IPS DF 6.9 (cell line): ENCODE data around the gene OR52E8.

Experiments used
- DNase-seq: peaks from one replicate; pipeline ENCODE4 v3.0.0-alpha.2; 2013; ENCODE audit warnings: low read depth, low spot score
- H3K27ac ChIP-seq: one replicate; pipeline ENCODE4 v1.5.1; 2013; ENCODE audit warnings: low read length, control low read depth
- H3K27me3 ChIP-seq: 2 replicates; pipeline ENCODE4 v1.6.1; 2013; ENCODE audit warnings: mild to moderate bottlenecking, low read length; ENCODE audit not compliant: control insufficient read depth, insufficient read depth
- H3K36me3 ChIP-seq: 2 replicates; pipeline ENCODE4 v1.6.1; 2013; ENCODE audit warnings: low read length; ENCODE audit not compliant: control insufficient read depth, insufficient read depth
- H3K4me1 ChIP-seq: 2 replicates; pipeline ENCODE4 v1.6.1; 2013; ENCODE audit warnings: low read length; ENCODE audit not compliant: control insufficient read depth, insufficient read depth
- H3K4me3 ChIP-seq: 2 replicates; pipeline ENCODE4 v1.5.1; 2013; ENCODE audit warnings: mild to moderate bottlenecking, low read length
- H3K9me3 ChIP-seq: 2 replicates; pipeline ENCODE4 v1.6.1; 2013; ENCODE audit warnings: low read length, inconsistent platforms; ENCODE audit not compliant: control insufficient read depth, insufficient read depth
- WGBS: extraction: QIAGEN DNeasy Blood & Tissue Kit; methylation state at CpG from one replicate; pipeline ENCODE4 v1.1.7; 2013; ENCODE audit warnings: mixed read lengths, missing lambda C conversion rate; ENCODE audit not compliant: insufficient read length, insufficient coverage; 5-methylcytosine and 5-hydroxymethylcytosine counted together

Gene OR52E8

DNA sequence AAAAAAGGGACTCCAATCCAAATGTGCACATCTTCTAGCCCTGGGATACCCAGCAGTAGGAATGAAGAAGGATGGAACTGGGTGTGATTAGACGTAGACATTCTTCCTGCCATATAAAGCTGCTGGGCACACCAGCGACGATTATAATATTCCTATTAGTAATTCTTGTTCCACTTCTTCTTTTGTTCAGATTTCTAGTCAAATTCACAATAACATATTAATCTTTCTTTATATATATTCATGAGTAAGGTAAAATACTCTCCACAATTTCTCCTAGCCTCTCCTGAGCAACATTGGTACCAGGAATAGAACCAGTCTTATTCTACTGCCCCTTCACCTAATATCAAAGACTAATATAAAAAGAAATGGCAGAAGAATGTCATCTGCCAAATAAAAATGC lies at the start of gene OR52E8:
Gene OR52E8, minus strand, starts transcription at position 101 of the 400 bp plus-strand sequence. Its CDS starts 0 bp downstream, at position 101.
- Histone ChIP-seq H3K36me3 (no peaks in the 10 kb centered on the region), H3K27me3 (no peaks in the 10 kb centered on the region), H3K4me1 (no peaks in the 10 kb centered on the region), H3K27ac (no peak within 1 kb of the TSS), H3K4me3 (no peak within 1 kb of the TSS), H3K9me3 (no peaks in the 10 kb centered on the region)
- no CpG with 5 or more reads among the region's 3 CpGs for WGBS
- DNase-seq = no peak

DNA sequence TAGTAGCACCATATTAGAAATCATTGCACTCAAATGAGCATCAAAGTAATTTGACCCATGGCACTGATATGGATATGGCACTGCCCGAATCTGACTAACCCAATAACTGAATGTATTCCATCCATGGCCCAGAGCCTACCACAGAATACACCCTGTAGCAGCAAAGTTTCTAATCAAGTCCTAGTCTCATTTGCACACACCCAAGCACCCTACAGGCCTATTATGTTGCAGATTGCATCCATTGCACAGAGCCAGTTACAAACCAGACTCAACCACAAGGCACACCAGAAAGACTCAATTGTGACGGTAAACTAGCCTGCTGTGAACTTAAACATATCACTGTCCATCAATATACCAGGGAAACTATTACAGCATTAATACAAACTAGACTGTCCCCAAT lies 42.0 kb upstream of the OR52E8 start:
- no peaks in the 10 kb centered on the region for H3K9me3 ChIP-seq
- WGBS = no CpG with 5 or more reads among the region's 2 CpGs
- no peaks in the 10 kb centered on the region for H3K27me3 ChIP-seq
- H3K4me3 ChIP-seq = no peak overlapping the region
- no peaks in the 10 kb centered on the region for H3K36me3 ChIP-seq
- H3K27ac ChIP-seq = no peak overlapping the region
- no peaks in the 10 kb centered on the region for H3K4me1 ChIP-seq
- no peak for DNase-seq

DNA sequence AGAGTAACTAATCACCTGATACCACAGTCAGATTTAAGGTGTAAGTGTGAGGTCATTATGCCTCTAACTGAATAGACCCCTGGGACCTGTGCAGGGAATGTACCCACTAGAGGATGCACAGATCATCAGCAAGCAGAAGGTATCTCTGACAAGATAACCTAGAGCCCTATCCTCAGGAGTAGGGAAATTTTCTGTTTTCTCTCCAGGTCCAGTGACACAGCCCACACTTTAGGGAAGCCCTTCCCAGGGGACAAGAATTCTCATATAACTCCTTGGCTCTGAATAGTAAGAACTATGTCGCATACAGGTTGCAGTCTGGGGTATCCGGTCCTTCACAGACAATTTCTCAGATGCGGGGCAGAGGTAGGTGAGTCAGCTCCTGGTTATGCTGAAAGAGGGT lies 35.4 kb upstream of the OR52E8 start, which contains the start of gene OR52E5:
Gene OR52E5, plus strand, starts transcription at position 301 of the 400 bp plus-strand sequence. CDS start 7,569 bp downstream, outside the sequence.
- H3K27ac ChIP-seq = no peak within 1 kb of the TSS
- DNase-seq = no peak
- no peak within 1 kb of the TSS for H3K4me3 ChIP-seq
- no peaks in the 10 kb centered on the region for H3K4me1 ChIP-seq
- H3K9me3 ChIP-seq = no peaks in the 10 kb centered on the region
- no peaks in the 10 kb centered on the region for H3K27me3 ChIP-seq
- no CpG with 5 or more reads among the region's 3 CpGs for WGBS
- H3K36me3 ChIP-seq = no peaks in the 10 kb centered on the region

DNA sequence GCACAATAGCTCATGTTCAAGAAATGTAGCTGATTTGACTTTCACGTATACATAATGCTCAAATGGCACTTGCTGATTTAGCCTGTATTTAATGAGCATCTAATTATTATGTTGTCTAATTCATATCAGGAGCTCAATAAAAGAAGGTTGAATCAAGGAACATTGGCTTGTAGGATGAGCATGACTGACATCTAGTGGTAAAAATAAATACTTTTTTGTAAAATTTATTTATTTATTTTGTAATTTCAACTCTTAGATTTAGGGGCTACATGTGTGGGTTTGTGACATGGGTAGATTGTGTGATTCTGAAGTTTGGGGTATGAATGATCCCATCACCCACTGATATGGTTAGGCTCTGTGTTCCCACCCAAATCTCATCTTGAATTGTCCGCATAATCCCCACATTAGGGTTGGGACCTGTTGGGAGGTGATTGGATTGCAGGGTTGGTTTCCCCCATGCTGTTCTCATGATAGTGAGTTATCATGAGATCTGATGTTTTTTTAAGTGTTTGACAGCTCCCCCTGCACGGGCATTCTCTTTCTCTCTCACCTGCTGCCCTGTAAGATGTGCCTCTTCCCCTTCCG lies 33.8 kb upstream of the OR52E8 start:
- Histone ChIP-seq H3K4me1 (no peaks in the 10 kb centered on the region), H3K27ac (no peak overlapping the region), H3K4me3 (no peak overlapping the region), H3K9me3 (no peaks in the 10 kb centered on the region), H3K27me3 (no peaks in the 10 kb centered on the region), H3K36me3 (no peaks in the 10 kb centered on the region)
- no peak for DNase-seq
- no CpG with 5 or more reads among the region's 4 CpGs for WGBS

DNA sequence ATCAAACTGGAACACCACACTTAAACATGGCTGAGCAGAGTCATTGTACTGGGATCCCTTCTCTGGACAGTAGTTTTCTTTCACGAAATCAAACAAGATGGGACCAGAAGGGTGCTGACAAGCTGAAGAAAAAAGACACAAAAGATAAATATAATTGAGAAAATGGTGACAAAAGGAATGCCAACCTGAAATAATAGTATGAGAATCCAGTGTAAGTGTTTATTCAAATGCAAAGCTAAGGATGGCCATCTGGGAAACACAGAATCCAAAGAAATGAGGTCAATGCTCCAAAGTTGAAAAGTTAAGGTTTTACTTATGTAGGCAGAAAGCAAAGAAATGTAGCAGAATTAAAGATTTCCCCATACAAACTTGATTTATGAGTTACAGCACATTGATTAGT lies 30.2 kb upstream of the OR52E8 start:
- no peaks in the 10 kb centered on the region for H3K4me1 ChIP-seq
- no peak overlapping the region for H3K4me3 ChIP-seq

DNA sequence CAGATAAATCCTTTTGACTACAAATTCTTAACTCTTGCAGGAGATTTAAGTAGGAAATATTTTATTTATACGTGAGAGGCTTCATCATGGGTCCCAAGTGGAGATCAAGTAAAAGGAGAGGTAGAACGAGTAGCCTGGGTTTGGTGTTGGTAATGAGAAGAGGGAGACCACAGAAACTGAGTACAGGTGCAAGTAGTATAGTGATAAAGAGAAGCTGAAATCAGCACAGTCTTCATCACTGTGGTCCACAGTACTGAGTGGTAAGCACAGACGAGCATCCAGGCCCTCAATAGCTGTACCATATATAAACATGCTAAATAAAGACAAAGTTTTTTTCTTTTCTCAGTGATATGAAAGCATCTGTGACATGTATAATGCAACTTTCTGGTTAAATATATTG lies 29.7 kb upstream of the OR52E8 start:
- Histone ChIP-seq H3K27ac (no peak overlapping the region), H3K9me3 (no peaks in the 10 kb centered on the region), H3K4me3 (no peak overlapping the region), H3K36me3 (no peaks in the 10 kb centered on the region), H3K27me3 (no peaks in the 10 kb centered on the region), H3K4me1 (no peaks in the 10 kb centered on the region)
- DNase-seq = no peak
- WGBS = 100% methylated on average over 2 of the region's 3 CpGs

More for the DNA sequence above, 30.2 kb upstream of the OR52E8 start:
- no peak for DNase-seq
- H3K27ac ChIP-seq = no peak overlapping the region
- H3K9me3 ChIP-seq = no peaks in the 10 kb centered on the region
- H3K27me3 ChIP-seq = no peaks in the 10 kb centered on the region
- H3K36me3 ChIP-seq = no peaks in the 10 kb centered on the region
- WGBS = no CpG with 5 or more reads among the region's 1 CpG

DNA sequence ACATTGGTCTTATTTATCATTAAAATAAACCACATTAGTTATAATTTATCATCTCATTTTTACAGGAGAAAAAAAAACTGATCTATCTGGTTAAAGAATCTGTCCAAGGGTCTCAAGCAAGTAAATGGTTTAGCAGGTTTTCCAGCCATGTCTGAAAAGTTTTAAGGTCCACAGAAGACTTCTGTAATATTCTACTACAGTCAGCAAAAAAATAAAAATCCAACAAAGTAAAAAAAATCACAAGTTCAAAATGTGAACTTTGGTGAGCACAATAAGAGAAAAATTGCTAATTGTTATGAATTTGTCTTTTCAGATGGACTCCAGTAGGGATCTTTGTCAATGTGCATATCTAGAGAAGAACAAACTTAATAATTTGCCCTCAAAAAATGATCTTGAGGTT lies 24.3 kb upstream of the OR52E8 start:
- Histone ChIP-seq H3K9me3 (no peaks in the 10 kb centered on the region), H3K27ac (no peak overlapping the region), H3K36me3 (no peaks in the 10 kb centered on the region), H3K4me1 (no peaks in the 10 kb centered on the region), H3K4me3 (no peak overlapping the region), H3K27me3 (no peaks in the 10 kb centered on the region)
- no peak for DNase-seq

DNA sequence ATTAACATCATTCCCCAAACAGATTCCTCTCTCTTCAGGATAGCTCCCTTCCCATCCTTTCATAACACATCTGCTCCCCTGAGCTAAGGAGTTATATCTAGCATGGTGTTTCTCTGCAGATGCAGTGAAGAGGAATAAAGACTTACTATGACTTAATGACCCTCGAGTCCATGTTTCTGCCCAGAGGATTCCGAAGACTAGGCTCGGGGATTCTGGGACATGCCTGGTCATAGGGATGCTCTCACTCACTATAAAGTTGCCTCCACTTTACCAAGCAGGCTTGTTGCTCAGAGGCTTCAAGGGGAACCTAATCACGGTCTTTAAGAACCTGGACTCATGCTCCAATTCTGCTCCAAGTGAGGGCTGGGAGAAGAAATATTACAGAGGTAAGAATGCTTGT lies 22.8 kb upstream of the OR52E8 start, which contains the start of gene OR52E4:
Gene OR52E4, plus strand, starts transcription at position 301 of the 400 bp plus-strand sequence. CDS start 3,664 bp downstream, outside the sequence.
- H3K27ac ChIP-seq = no peak within 1 kb of the TSS
- no peaks in the 10 kb centered on the region for H3K27me3 ChIP-seq
- no peaks in the 10 kb centered on the region for H3K36me3 ChIP-seq
- no peaks in the 10 kb centered on the region for H3K4me1 ChIP-seq
- no peaks in the 10 kb centered on the region for H3K9me3 ChIP-seq
- DNase-seq = no peak
- H3K4me3 ChIP-seq = no peak within 1 kb of the TSS
- no CpG with 5 or more reads among the region's 4 CpGs for WGBS

DNA sequence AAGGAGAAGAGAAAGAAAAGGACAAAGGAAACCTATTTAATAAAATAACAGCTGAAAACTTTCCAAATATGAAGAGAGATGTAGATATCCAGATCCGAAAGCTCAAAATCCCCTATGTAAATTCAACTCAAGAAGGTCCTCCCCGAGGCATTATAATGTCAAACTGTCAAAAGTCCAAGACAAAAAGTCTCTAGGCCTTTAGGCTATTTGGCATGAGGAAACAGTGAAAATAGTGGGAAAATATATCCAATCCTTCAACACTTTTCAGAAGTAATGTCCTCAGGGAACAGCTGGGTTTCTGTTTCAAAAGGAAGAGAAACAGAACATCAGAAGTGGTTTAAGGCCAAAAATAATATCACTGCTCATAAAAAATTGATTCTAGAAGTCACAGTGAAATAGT lies 21.1 kb upstream of the OR52E8 start:
- Histone ChIP-seq H3K9me3 (no peaks in the 10 kb centered on the region), H3K27ac (no peak overlapping the region), H3K4me1 (no peaks in the 10 kb centered on the region), H3K36me3 (no peaks in the 10 kb centered on the region), H3K27me3 (no peaks in the 10 kb centered on the region), H3K4me3 (no peak overlapping the region)
- DNase-seq = no peak
- no CpG with 5 or more reads among the region's 2 CpGs for WGBS

DNA sequence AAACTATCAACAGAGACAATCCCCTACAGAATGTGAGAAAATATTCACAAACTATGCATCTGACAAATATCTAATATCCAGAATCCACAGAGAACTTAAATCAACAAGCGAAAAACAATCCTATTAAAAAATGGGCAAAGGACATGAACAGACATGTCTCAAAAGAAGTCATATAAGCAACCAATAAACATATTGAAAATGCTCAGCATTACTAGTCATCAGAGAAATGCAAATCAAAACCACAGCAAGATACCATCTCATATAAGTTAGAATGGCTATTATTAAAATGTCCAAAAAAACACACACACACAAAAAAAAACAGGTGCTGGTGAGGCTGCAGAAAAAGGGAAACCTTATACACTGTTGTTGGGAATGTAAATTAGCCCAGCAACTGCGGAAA lies 8.3 kb upstream of the OR52E8 start:
- DNase-seq = no peak
- no CpG with 5 or more reads among the region's 2 CpGs for WGBS
- no peaks in the 10 kb centered on the region for H3K27me3 ChIP-seq

DNA sequence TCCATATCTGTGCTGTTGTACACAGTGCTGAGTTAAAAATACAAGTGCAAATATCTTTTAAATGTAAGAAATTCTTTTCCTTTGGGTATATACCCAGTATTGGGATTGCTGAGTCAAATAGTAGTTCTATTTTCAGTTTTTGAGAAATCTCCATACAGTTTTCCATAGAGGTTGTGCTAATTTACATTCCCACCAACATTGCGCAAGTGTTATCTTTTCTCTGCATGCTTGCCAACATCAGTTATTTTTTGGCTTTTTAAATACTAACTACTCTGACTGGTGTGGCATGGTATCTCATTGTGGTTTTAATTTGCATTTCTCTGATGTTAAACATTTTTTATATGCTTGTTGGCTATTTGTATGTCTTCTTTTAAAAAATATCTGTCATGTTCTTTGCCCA lies 6.5 kb downstream of the OR52E8 start:
- Histone ChIP-seq H3K4me1 (no peaks in the 10 kb centered on the region), H3K9me3 (no peaks in the 10 kb centered on the region), H3K36me3 (no peaks in the 10 kb centered on the region), H3K27ac (no peak overlapping the region), H3K27me3 (no peaks in the 10 kb centered on the region), H3K4me3 (no peak overlapping the region)
- WGBS = no CpG with 5 or more reads among the region's 1 CpG
- DNase-seq = no peak

More for the DNA sequence above, 8.3 kb upstream of the OR52E8 start:
- Histone ChIP-seq H3K4me3 (no peak overlapping the region), H3K36me3 (no peaks in the 10 kb centered on the region), H3K9me3 (no peaks in the 10 kb centered on the region), H3K27ac (no peak overlapping the region), H3K4me1 (no peaks in the 10 kb centered on the region)
